Spleen (tissue), 11 donors: ENCODE results near the gene MEX3D. TPM values are rescaled to one million over a fixed set of nuclear protein-coding genes. Genes with fewer than 3 reads are reported as not detected.

Experiments
- DNase-seq: peaks from one replicate; pipeline ENCODE4 v3.0.0-alpha.2; 2020
- H3K27ac ChIP-seq, 8 donors: fragments of 200-600 bp; sonication (generic) in 7 of 8; 1 replicate in 4 of 8; 2 replicates in 4 of 8; pipeline versions ENCODE4 v1.5.0 to v1.8.0; 2016 to 2021; ENCODE audit warnings: inconsistent platforms in 4 of 8, mild to moderate bottlenecking in 4 of 8, moderate library complexity in 1 of 8
- H3K27me3 ChIP-seq, 7 donors: fragments of 200-600 bp; sonication (generic) in 6 of 7; replicated peaks in 1 of 7; 1 replicate in 4 of 7; 2 replicates in 3 of 7; pipeline versions ENCODE4 v1.5.0 to v1.8.0; 2016 to 2021; ENCODE audit warnings: inconsistent platforms in 3 of 7, mild to moderate bottlenecking in 1 of 7
- H3K36me3 ChIP-seq, 6 donors: fragments of 200-600 bp; sonication (generic) in 5 of 6; 1 replicate in 4 of 6; 2 replicates in 2 of 6; pipeline versions ENCODE4 v1.5.0 to v1.8.0; 2016 to 2021; ENCODE audit warnings: inconsistent platforms in 2 of 6
- H3K4me1 ChIP-seq, 6 donors: fragments of 200-600 bp; sonication (generic) in 5 of 6; 1 replicate in 3 of 6; 2 replicates in 3 of 6; pipeline versions ENCODE4 v1.5.0 to v1.8.0; 2016 to 2021; ENCODE audit warnings: inconsistent platforms in 3 of 6
- H3K4me3 ChIP-seq, 8 donors: fragments of 200-600 bp; sonication (generic) in 7 of 8; 1 replicate in 4 of 8; 2 replicates in 4 of 8; pipeline versions ENCODE4 v1.5.0 to v1.8.0; 2016 to 2021; ENCODE audit warnings: inconsistent platforms in 4 of 8, mild to moderate bottlenecking in 4 of 8, moderate library complexity in 2 of 8
- H3K9me3 ChIP-seq, 8 donors: fragments of 200-600 bp; sonication (generic) in 7 of 8; 1 replicate in 4 of 8; 2 replicates in 4 of 8; pipeline versions ENCODE4 v1.5.0 to v1.8.0; 2016 to 2021; ENCODE audit warnings: inconsistent platforms in 4 of 8
- CTCF ChIP-seq, 11 experiments: fragments of 200-600 bp in 7 of 11; fragments of 450-650 bp in 4 of 11; sonication (generic) in 4 of 11; IDR thresholded peaks in 8 of 11; conservative IDR thresholded peaks in 3 of 11; 1 replicate in 7 of 11; 2 replicates in 4 of 11; pipeline versions ENCODE4 v1.4.0 to v1.8.0; 2016 to 2021; ENCODE audit warnings: antibody characterized with exemption in 11 of 11, inconsistent platforms in 4 of 11, mild to moderate bottlenecking in 1 of 11
- POLR2A ChIP-seq, 3 donors: fragments of 450-650 bp; IDR thresholded peaks; one replicate each; pipeline ENCODE4 v1.5.1; 2017; ENCODE audit warnings: antibody characterized with exemption in 3 of 3, mild to moderate bottlenecking in 1 of 3
- POLR2AphosphoS5 ChIP-seq, 3 donors: sonication (generic); formaldehyde crosslinking; IDR thresholded peaks; one replicate each; pipeline ENCODE4 v1.5.1; 2017; ENCODE audit warnings: antibody characterized with exemption in 3 of 3
- WGBS, 5 donors: extraction: QIAGEN DNeasy Blood & Tissue Kit in 3 of 5; methylation state at CpG; one replicate each; pipeline versions ENCODE4 v1.1.5 to v1.1.7; 2013 to 2018; 5-methylcytosine and 5-hydroxymethylcytosine counted together
- intact Hi-C: fragments of 100-400 bp; cut with DNase I; formaldehyde crosslinking; loops from one replicate; pipeline ENCODE4 v1.15.0; 2023; ENCODE audit warnings: low total_unique reads
- polyA plus RNA-seq, 3 donors: library from polyadenylated mRNA; stranded (reverse); fragments of 200-250 nt; gene quantifications; one replicate each; pipeline ENCODE4 v1.2.1, GENCODE V29; 2013
- total RNA-seq, 7 donors: library from RNA; depleted of rRNA in 3 of 7; stranded (reverse); fragments of >200 nt in 3 of 7; fragmentation: NEBNext Ultra II Directional in 4 of 7; extraction: Animal tissue kit (Norgen Biotek cat#: 25700) in 4 of 7; gene quantifications; one replicate each; pipeline versions ENCODE4 v1.1.0 to v1.2.1, GENCODE V29; 2016 to 2021
- donor health status: healthy with polysubstance abuse.
- donor health status: DM: no; HTN: no; CAD: no; lungs with moderate emphysema.
- donor health status: DM: no; HTN: no; CAD: no.
- donor health status: Bipolar disorder and iron deficiency.
- donor health status: healthy.
- donor health status: DM: no; HTN: no; CAD: no.
- donor health status: DM: yes; HTN: yes; CAD: no.

MEX3D gene
- total and polyA plus RNA-seq, 10 donors: 0.87 to 11.7 (median 6.0) TPM

GRCh38 chr19:1592024-1592754 lies 24.1 kb upstream of the MEX3D start:
- Histone ChIP-seq H3K27ac (peak overlapping the region; percentile 91 to 100 (median 97)), H3K27me3 (no peaks in the 10 kb centered on the region), H3K36me3 (peaks cover 0 to 27% (median 16%) of the 10 kb centered on the region in 6 donors), H3K4me3 (peak overlapping the region; percentile 61 to 93 (median 70)), H3K4me1 (peaks cover 12 to 55% (median 36%) of the 10 kb centered on the region in 6 donors), H3K9me3 (no peaks in the 10 kb centered on the region)
- peak; percentile 96 for DNase-seq
- 0 to 1% (median 0%) methylated on average over 10 to 94 of the region's 94 CpGs for WGBS, 5 donors
- TF ChIP-seq POLR2AphosphoS5 (IDR thresholded peaks at IDR 0.05): peak; percentile 85 to 89 (median 88)
- no peak for TF ChIP-seq CTCF (IDR thresholded peaks at IDR 0.05 in 8 of 11, conservative IDR thresholded peaks at IDR 0.05 in 3 of 11)
- peak in 2 of 3 donors; percentile 51 for TF ChIP-seq POLR2A (IDR thresholded peaks at IDR 0.05)
- intact Hi-C loops: no loop called here

GRCh38 chr19:1591421-1592023 lies 23.4 kb upstream of the MEX3D start:
- intact Hi-C loops: no loop called here
- no peaks in the 10 kb centered on the region for H3K9me3 ChIP-seq
- 1 to 2% (median 1%) methylated on average over 27 to 31 of the region's 31 CpGs for WGBS, 5 donors
- H3K4me3 ChIP-seq: peak overlapping the region; percentile 61 to 93 (median 70)
- peaks cover 12 to 55% (median 36%) of the 10 kb centered on the region in 6 donors for H3K4me1 ChIP-seq
- DNase-seq: no peak
- H3K36me3 ChIP-seq: peaks cover 0 to 20% (median 10%) of the 10 kb centered on the region in 6 donors
- H3K27ac ChIP-seq: peak overlapping the region; percentile 91 to 100 (median 97)
- TF ChIP-seq CTCF (IDR thresholded peaks at IDR 0.05 in 8 of 11, conservative IDR thresholded peaks at IDR 0.05 in 3 of 11) (no peak), POLR2AphosphoS5 (IDR thresholded peaks at IDR 0.05) (peak in 1 of 3 donors; percentile 51)
- H3K27me3 ChIP-seq: no peaks in the 10 kb centered on the region

DNA sequence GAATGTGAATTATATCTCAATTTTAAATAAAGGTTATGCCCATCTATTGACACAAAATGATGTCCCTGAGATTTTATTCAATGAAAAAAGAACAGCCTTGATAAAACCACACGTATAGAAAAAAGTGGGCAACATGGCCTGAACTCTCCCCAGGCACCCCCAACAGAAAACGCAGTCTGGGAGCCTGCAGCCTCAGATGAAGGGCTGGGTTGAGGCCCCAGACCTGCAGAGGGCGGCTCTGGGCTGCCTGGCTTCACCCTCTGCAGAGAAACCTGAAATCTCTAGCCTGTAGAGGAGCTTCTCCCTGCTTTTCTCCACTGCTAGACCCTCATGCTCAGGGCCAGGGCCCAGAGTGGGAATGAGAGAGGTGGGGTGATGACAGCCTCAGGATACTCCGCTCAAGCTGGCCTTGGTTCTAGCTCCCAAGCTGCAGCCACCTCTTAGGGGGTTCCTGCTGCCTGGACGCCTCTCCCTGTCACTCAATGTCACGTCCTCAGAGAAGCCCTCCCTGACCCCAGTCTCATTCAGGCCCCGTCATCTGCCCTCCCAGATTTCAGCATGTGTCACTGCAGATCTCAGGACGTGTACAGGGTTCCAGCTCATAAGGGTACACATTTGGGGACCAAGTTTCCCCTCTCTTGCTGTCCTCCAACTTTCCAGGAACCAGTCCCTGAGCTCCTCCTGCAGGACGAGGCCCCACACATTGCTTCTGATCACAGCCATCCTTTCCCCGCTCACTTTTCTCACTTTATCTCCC lies 22.7 kb upstream of the MEX3D start:
- Histone ChIP-seq H3K9me3 (no peaks in the 10 kb centered on the region), H3K27me3 (no peaks in the 10 kb centered on the region), H3K4me3 (peak overlapping the region in 6 of 8 donors; percentile 61 to 93 (median 76)), H3K4me1 (peaks cover 12 to 62% (median 36%) of the 10 kb centered on the region in 6 donors), H3K27ac (peak overlapping the region in 5 of 8 donors; percentile 20 to 100 (median 97)), H3K36me3 (peaks cover 0 to 18% (median 3%) of the 10 kb centered on the region in 6 donors)
- TF ChIP-seq POLR2A (IDR thresholded peaks at IDR 0.05) (no peak), CTCF (IDR thresholded peaks at IDR 0.05 in 8 of 11, conservative IDR thresholded peaks at IDR 0.05 in 3 of 11) (peak in 3 of 11 experiments; percentile 10 to 33 (median 26))
- WGBS, 5 donors: 17 to 20% (median 17%) methylated on average over 10 of the region's 10 CpGs
- intact Hi-C loops: no loop called here
- no peak for DNase-seq
